Muscle of leg (tissue), 11 donors: ENCODE results near the gene ITGAV. TPM values are rescaled to one million over a fixed set of nuclear protein-coding genes. Genes with fewer than 3 reads are reported as not detected.

Experiments used
- DNase-seq: peaks from one replicate; pipeline ENCODE4 v3.0.0; 2013
- H3K27ac ChIP-seq: one replicate; pipeline ENCODE4 v1.5.1; 2013; ENCODE audit warnings: mild to moderate bottlenecking, low read length, control low read depth
- H3K27me3 ChIP-seq: one replicate; pipeline ENCODE4 v1.6.1; 2013; ENCODE audit warnings: low read length; ENCODE audit not compliant: control insufficient read depth, insufficient read depth
- H3K36me3 ChIP-seq: one replicate; pipeline ENCODE4 v1.6.1; 2013; ENCODE audit warnings: low read length; ENCODE audit not compliant: control insufficient read depth, insufficient read depth
- H3K4me1 ChIP-seq: one replicate; pipeline ENCODE4 v1.6.1; 2013; ENCODE audit warnings: low read length; ENCODE audit not compliant: control insufficient read depth, insufficient read depth
- H3K4me3 ChIP-seq: one replicate; pipeline ENCODE4 v1.5.1; 2013; ENCODE audit warnings: low read length, control low read depth
- H3K9me3 ChIP-seq: replicated peaks from 2 replicates; pipeline ENCODE4 v1.6.1; 2013; ENCODE audit warnings: low read depth, low read length; ENCODE audit not compliant: control insufficient read depth
- WGBS: methylation state at CpG from one replicate; pipeline ENCODE4 v1.1.5; 2013; ENCODE audit warnings: missing lambda C conversion rate; ENCODE audit not compliant: insufficient coverage; 5-methylcytosine and 5-hydroxymethylcytosine counted together
- polyA plus RNA-seq, 8 donors: library from polyadenylated mRNA; unstranded; fragments of 120-200 nt; gene quantifications; one replicate each; pipeline versions ENCODE4 v1.2.1 to v1.2.3, GENCODE V29; 2013; ENCODE audit warnings: inconsistent platforms in 1 of 8, low replicate concordance in 1 of 8; ENCODE audit not compliant: insufficient read length in 8 of 8, insufficient read depth in 1 of 8
- total RNA-seq: library from RNA; stranded (reverse); fragments of 120-200 nt; gene quantifications from one replicate; pipeline ENCODE4 v1.2.4, GENCODE V29; 2013

ITGAV gene
- total and polyA plus RNA-seq, 9 donors, result 18.1 to 47.1 (median 26.3) TPM

DNA sequence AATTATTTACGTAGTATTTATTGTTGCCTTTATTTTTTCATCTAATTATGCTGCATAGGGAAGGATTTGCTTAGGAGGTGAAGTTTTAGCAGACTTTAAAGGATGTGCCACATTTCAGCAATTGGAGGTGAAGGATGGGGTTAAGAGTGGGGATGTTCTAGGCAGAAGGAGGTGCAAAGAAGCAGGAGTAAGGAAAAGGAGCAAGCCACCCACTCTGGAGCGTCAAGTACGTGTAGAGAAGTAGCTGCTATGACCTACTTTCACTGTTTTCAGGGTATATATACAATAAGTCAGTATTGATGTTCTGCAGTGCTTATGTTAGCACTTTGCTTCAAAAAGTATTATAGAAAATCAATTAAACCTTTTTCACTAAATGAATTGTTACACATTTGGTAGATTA lies 34.4 kb downstream of the ITGAV start:
- Histone ChIP-seq H3K9me3 (no peaks in the 10 kb centered on the region), H3K4me3 (no peak overlapping the region), H3K36me3 (peaks cover 6% of the 10 kb centered on the region), H3K27me3 (no peaks in the 10 kb centered on the region), H3K27ac (no peak overlapping the region), H3K4me1 (no peaks in the 10 kb centered on the region)
- DNase-seq, result no peak
- WGBS, result no CpG with 5 or more reads among the region's 3 CpGs

- no peaks in the 10 kb centered on the region for H3K36me3 ChIP-seq
- peak; percentile 9 for DNase-seq
- H3K4me3 ChIP-seq, result no peak overlapping the region
- no peaks in the 10 kb centered on the region for H3K4me1 ChIP-seq
- H3K9me3 ChIP-seq, result no peaks in the 10 kb centered on the region
- H3K27ac ChIP-seq, result no peak overlapping the region
- no CpG with 5 or more reads among the region's 1 CpG for WGBS
- no peaks in the 10 kb centered on the region for H3K27me3 ChIP-seq
Measured at GRCh38 chr2:186629250-186629996, 39.6 kb downstream of the ITGAV start.

- no CpG with 5 or more reads among the region's 2 CpGs for WGBS
- no peaks in the 10 kb centered on the region for H3K36me3 ChIP-seq
Measured at GRCh38 chr2:186632417-186632816, 42.6 kb downstream of the ITGAV start.

GRCh38 chr2:186634701-186635100 lies 44.8 kb downstream of the ITGAV start:
- peak; percentile 11 for DNase-seq
- no peaks in the 10 kb centered on the region for H3K4me1 ChIP-seq
- H3K4me3 ChIP-seq, result no peak overlapping the region
- H3K36me3 ChIP-seq, result peaks cover 4% of the 10 kb centered on the region
- H3K27ac ChIP-seq, result no peak overlapping the region
- H3K9me3 ChIP-seq, result no peaks in the 10 kb centered on the region
- no peaks in the 10 kb centered on the region for H3K27me3 ChIP-seq

More at GRCh38 chr2:186632417-186632816, 42.6 kb downstream of the ITGAV start:
- no peaks in the 10 kb centered on the region for H3K4me1 ChIP-seq
- H3K9me3 ChIP-seq, result no peaks in the 10 kb centered on the region
- H3K27me3 ChIP-seq, result no peaks in the 10 kb centered on the region
- no peak for DNase-seq
- H3K27ac ChIP-seq, result no peak overlapping the region
- no peak overlapping the region for H3K4me3 ChIP-seq

DNA sequence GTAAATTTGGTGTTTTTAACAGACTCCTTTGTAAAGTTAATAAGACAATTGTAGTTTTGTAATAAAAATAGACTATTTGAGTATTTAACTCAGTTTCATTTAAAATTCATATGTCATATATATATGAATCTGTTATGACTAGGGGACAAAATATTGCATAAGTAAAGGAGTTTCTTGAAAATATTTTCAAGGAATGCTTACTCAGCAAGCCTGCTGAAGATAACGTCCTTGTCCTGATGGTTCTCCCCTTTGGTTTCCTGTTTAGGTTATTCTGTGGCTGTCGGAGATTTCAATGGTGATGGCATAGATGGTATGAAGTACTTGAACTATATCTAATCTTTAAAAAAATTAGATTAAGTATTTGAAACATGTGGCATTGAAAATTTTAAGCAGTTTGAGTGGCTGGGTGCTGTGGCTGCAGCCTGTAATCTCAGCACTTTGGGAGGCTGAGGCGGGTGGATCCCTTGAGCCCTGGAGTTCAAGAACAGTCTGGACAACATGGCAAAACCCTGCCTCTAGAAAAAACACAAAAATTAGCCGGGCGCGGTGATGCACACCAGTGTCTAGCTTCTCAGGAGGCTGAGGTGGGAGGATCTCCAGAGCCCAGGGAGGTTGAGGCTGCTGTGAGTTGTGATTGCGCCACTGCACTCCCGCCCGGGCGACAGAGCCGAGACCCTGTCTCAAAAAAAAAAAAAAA lies 47.1 kb downstream of the ITGAV start:
- Histone ChIP-seq H3K36me3 (peaks cover 6% of the 10 kb centered on the region), H3K9me3 (no peaks in the 10 kb centered on the region), H3K27ac (no peak overlapping the region), H3K4me1 (no peaks in the 10 kb centered on the region), H3K4me3 (no peak overlapping the region), H3K27me3 (no peaks in the 10 kb centered on the region)
- WGBS, result no CpG with 5 or more reads among the region's 11 CpGs
- DNase-seq, result no peak

- DNase-seq, result peak; percentile 17
- Histone ChIP-seq H3K27me3 (no peaks in the 10 kb centered on the region), H3K4me3 (no peak overlapping the region), H3K27ac (no peak overlapping the region), H3K9me3 (no peaks in the 10 kb centered on the region), H3K4me1 (no peaks in the 10 kb centered on the region), H3K36me3 (peaks cover 6% of the 10 kb centered on the region)
Measured at GRCh38 chr2:186637497-186637800, 47.6 kb downstream of the ITGAV start.

DNA sequence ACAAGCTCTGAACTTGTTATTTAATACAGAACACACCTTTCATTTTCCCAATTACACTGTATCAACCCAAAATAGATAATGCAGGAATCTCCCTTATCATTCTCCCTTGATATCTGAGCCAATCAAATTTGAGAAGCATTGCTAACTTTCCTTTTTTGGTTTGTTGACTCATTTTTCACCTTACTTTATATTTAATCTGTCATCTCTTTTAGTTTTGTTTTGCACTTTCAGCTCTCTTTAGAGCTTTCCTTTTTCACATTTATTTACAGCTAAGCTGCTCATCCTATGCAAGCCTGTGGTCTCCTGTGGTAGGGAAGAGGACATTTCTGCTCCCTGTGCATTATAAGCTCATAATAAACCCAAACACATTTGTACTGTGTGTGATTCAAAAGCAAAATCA lies 50.1 kb downstream of the ITGAV start:
- no peak overlapping the region for H3K4me3 ChIP-seq
- peaks cover 9% of the 10 kb centered on the region for H3K36me3 ChIP-seq
- H3K27ac ChIP-seq, result no peak overlapping the region
- H3K4me1 ChIP-seq, result no peaks in the 10 kb centered on the region
- DNase-seq, result no peak
- H3K9me3 ChIP-seq, result no peaks in the 10 kb centered on the region
- no peaks in the 10 kb centered on the region for H3K27me3 ChIP-seq

- Histone ChIP-seq H3K27ac (no peak overlapping the region), H3K4me1 (no peaks in the 10 kb centered on the region), H3K27me3 (no peaks in the 10 kb centered on the region), H3K36me3 (peaks cover 9% of the 10 kb centered on the region), H3K4me3 (no peak overlapping the region), H3K9me3 (no peaks in the 10 kb centered on the region)
- DNase-seq, result no peak
- 43% methylated on average over 1 of the region's 4 CpGs for WGBS
Measured at GRCh38 chr2:186641132-186641806, 51.4 kb downstream of the ITGAV start.

- Histone ChIP-seq H3K4me3 (no peak overlapping the region), H3K27ac (no peak overlapping the region), H3K9me3 (no peaks in the 10 kb centered on the region), H3K4me1 (no peaks in the 10 kb centered on the region), H3K27me3 (no peaks in the 10 kb centered on the region), H3K36me3 (peaks cover 9% of the 10 kb centered on the region)
- WGBS, result no CpG with 5 or more reads among the region's 2 CpGs
- DNase-seq, result peak; percentile 72
Measured at GRCh38 chr2:186641807-186642321, 52.0 kb downstream of the ITGAV start.

- Histone ChIP-seq H3K9me3 (no peaks in the 10 kb centered on the region), H3K36me3 (peaks cover 8% of the 10 kb centered on the region)
- no peak for DNase-seq
Measured at GRCh38 chr2:186644791-186645190, 54.9 kb downstream of the ITGAV start.

More at GRCh38 chr2:186644791-186645190, 54.9 kb downstream of the ITGAV start:
- Histone ChIP-seq H3K27me3 (no peaks in the 10 kb centered on the region), H3K4me3 (no peak overlapping the region), H3K4me1 (no peaks in the 10 kb centered on the region), H3K27ac (no peak overlapping the region)
- 85% methylated on average over 4 of the region's 5 CpGs for WGBS
